Small intestine (tissue), 7 donors: Measurements from ENCODE around the gene DNAH9. TPM values are rescaled to one million over a fixed set of nuclear protein-coding genes. Genes with fewer than 3 reads are reported as not detected.

Experiments
- DNase-seq, 2 donors: peaks; one replicate each; pipeline versions ENCODE4 v3.0.0 to v3.0.0-alpha.2; 2013
- FAIRE-seq: peaks from 2 replicates; lab custom pipeline; 2012; peaks lifted over from hg19 to GRCh38; lab: Jason Lieb, UNC
- H3K27ac ChIP-seq, 3 donors: one replicate each; pipeline ENCODE4 v1.5.1; 2013; ENCODE audit warnings: low read length in 2 of 3, mild to moderate bottlenecking in 2 of 3, control low read depth in 1 of 3, inconsistent platforms in 1 of 3, low read depth in 1 of 3, moderate library complexity in 1 of 3
- H3K27me3 ChIP-seq, 3 donors: one replicate each; pipeline ENCODE4 v1.6.1; 2013; ENCODE audit warnings: low read length in 3 of 3, inconsistent platforms in 1 of 3; ENCODE audit not compliant: control insufficient read depth in 3 of 3, insufficient read depth in 3 of 3
- H3K36me3 ChIP-seq, 3 donors: one replicate each; pipeline ENCODE4 v1.6.1; 2013; ENCODE audit warnings: low read length in 3 of 3, inconsistent platforms in 1 of 3, low read depth in 1 of 3, mild to moderate bottlenecking in 1 of 3, moderate library complexity in 1 of 3; ENCODE audit not compliant: control insufficient read depth in 3 of 3, insufficient read depth in 2 of 3
- H3K4me1 ChIP-seq, 3 donors: one replicate each; pipeline ENCODE4 v1.6.1; 2013; ENCODE audit warnings: low read length in 2 of 3, inconsistent platforms in 1 of 3, low read depth in 1 of 3, mild to moderate bottlenecking in 1 of 3, moderate library complexity in 1 of 3; ENCODE audit not compliant: control insufficient read depth in 3 of 3, insufficient read depth in 2 of 3
- H3K4me3 ChIP-seq, 3 donors: one replicate each; pipeline ENCODE4 v1.5.1; 2013; ENCODE audit warnings: low read length in 3 of 3, control low read depth in 1 of 3, inconsistent platforms in 1 of 3, low read depth in 1 of 3, mild to moderate bottlenecking in 1 of 3, moderate library complexity in 1 of 3
- H3K9me3 ChIP-seq, 2 donors: one replicate each; pipeline ENCODE4 v1.6.1; 2013; ENCODE audit warnings: low read depth in 1 of 2, low read length in 1 of 2; ENCODE audit not compliant: control insufficient read depth in 2 of 2, insufficient read depth in 1 of 2
- WGBS, 3 donors: extraction: QIAGEN DNeasy Blood & Tissue Kit; methylation state at CpG; one replicate each; pipeline ENCODE4 v1.1.7; 2013; 5-methylcytosine and 5-hydroxymethylcytosine counted together
- polyA plus RNA-seq, 4 donors: library from polyadenylated mRNA; stranded (reverse) in 3 of 4; unstranded in 1 of 4; fragments of 200-250 nt in 3 of 4; fragments of 120-200 nt in 1 of 4; gene quantifications; one replicate each; pipeline versions ENCODE4 v1.2.1 to v1.2.3, GENCODE V29; 2013
- donor health status: healthy with polysubstance abuse.
- donor health status: control.
- donor health status: control.
- donor health status: Bipolar disorder and iron deficiency.
- donor health status: healthy.

DNAH9 gene
- polyA plus RNA-seq, 4 donors = 0.07 to 0.24 TPM; not detected in 2

- no peak overlapping the region for H3K27ac ChIP-seq
- WGBS, 3 donors = 73 to 94% (median 73%) methylated on average over 2 of the region's 2 CpGs
- DNase-seq (no peak), FAIRE-seq (no peak)
- no peaks in the 10 kb centered on the region for H3K4me1 ChIP-seq
- no peaks in the 10 kb centered on the region for H3K9me3 ChIP-seq
- peaks cover 2 to 17% (median 13%) of the 10 kb centered on the region in 3 donors for H3K36me3 ChIP-seq
- no peak overlapping the region for H3K4me3 ChIP-seq
- H3K27me3 ChIP-seq = no peaks in the 10 kb centered on the region
Observed at GRCh38 chr17:11980813-11981212, 382.5 kb downstream of the DNAH9 start.

- Histone ChIP-seq H3K4me3 (no peak overlapping the region), H3K4me1 (no peaks in the 10 kb centered on the region), H3K36me3 (peaks cover 2 to 17% (median 13%) of the 10 kb centered on the region in 3 donors), H3K27me3 (no peaks in the 10 kb centered on the region), H3K9me3 (no peaks in the 10 kb centered on the region), H3K27ac (no peak overlapping the region)
- no peak for DNase-seq
- FAIRE-seq = no peak
- WGBS, 3 donors = 94 to 98% (median 96%) methylated on average over 4 of the region's 4 CpGs
Observed at GRCh38 chr17:11981862-11982261, 383.6 kb downstream of the DNAH9 start.

GRCh38 chr17:11986179-11986941, 388.1 kb downstream of the DNAH9 start:
- Histone ChIP-seq H3K9me3 (no peaks in the 10 kb centered on the region), H3K27ac (no peak overlapping the region), H3K4me1 (no peaks in the 10 kb centered on the region), H3K36me3 (peaks cover 3 to 5% (median 4%) of the 10 kb centered on the region in 3 donors), H3K27me3 (no peaks in the 10 kb centered on the region), H3K4me3 (no peak overlapping the region)
- DNase-seq (no peak), FAIRE-seq (no peak)
- WGBS, 3 donors = 94% methylated on average over 4 of the region's 4 CpGs

GRCh38 chr17:11986942-11987329, 388.7 kb downstream of the DNAH9 start:
- Histone ChIP-seq H3K27ac (no peak overlapping the region), H3K9me3 (no peaks in the 10 kb centered on the region), H3K36me3 (peaks cover 3 to 9% (median 4%) of the 10 kb centered on the region in 3 donors), H3K4me3 (no peak overlapping the region), H3K4me1 (no peaks in the 10 kb centered on the region), H3K27me3 (no peaks in the 10 kb centered on the region)
- FAIRE-seq (no peak), DNase-seq (peak; percentile 13 to 30)
- WGBS, 3 donors = 49 to 66% (median 64%) methylated on average over 5 of the region's 5 CpGs

GRCh38 chr17:11990363-11990983, 392.2 kb downstream of the DNAH9 start:
- no peaks in the 10 kb centered on the region for H3K9me3 ChIP-seq
- FAIRE-seq (no peak), DNase-seq (no peak)
- no peak overlapping the region for H3K27ac ChIP-seq
- H3K36me3 ChIP-seq = peaks cover 0 to 13% (median 3%) of the 10 kb centered on the region in 3 donors
- H3K4me1 ChIP-seq = no peaks in the 10 kb centered on the region
- no peaks in the 10 kb centered on the region for H3K27me3 ChIP-seq
- 81 to 92% (median 90%) methylated on average over 7 of the region's 7 CpGs for WGBS, 3 donors
- H3K4me3 ChIP-seq = no peak overlapping the region

GRCh38 chr17:11991461-11991860, 393.2 kb downstream of the DNAH9 start:
- WGBS, 3 donors = 67 to 74% (median 69%) methylated on average over 4 of the region's 4 CpGs
- FAIRE-seq (no peak), DNase-seq (no peak)
- no peaks in the 10 kb centered on the region for H3K4me1 ChIP-seq
- no peak overlapping the region for H3K4me3 ChIP-seq
- H3K36me3 ChIP-seq = peaks cover 0 to 13% (median 3%) of the 10 kb centered on the region in 3 donors
- no peaks in the 10 kb centered on the region for H3K9me3 ChIP-seq
- H3K27me3 ChIP-seq = no peaks in the 10 kb centered on the region
- H3K27ac ChIP-seq = no peak overlapping the region

- H3K36me3 ChIP-seq = peaks cover 0 to 8% (median 0%) of the 10 kb centered on the region in 3 donors
- no peaks in the 10 kb centered on the region for H3K27me3 ChIP-seq
- no peak for FAIRE-seq
- no peaks in the 10 kb centered on the region for H3K9me3 ChIP-seq
- peak in 1 of 2 donors; percentile 58 for DNase-seq
- peak overlapping the region; percentile 91 to 96 (median 92) for H3K27ac ChIP-seq
- H3K4me3 ChIP-seq = peak overlapping the region; percentile 67 to 97 (median 82)
- 0 to 1% (median 0%) methylated on average over 14 of the region's 14 CpGs for WGBS, 3 donors
- no peaks in the 10 kb centered on the region for H3K4me1 ChIP-seq
Observed at GRCh38 chr17:11996722-11997146, 398.5 kb downstream of the DNAH9 start.

GRCh38 chr17:11997147-11997971, 399.1 kb downstream of the DNAH9 start, which contains the start of gene ZNF18:
Gene ZNF18 (minus strand): TSS chr17:11997475. CDS start chr17:11992829, 4,646 bp downstream.
- Histone ChIP-seq H3K4me1 (no peaks in the 10 kb centered on the region), H3K27me3 (no peaks in the 10 kb centered on the region), H3K9me3 (no peaks in the 10 kb centered on the region), H3K4me3 (peak within 1 kb of the TSS; percentile 67 to 97 (median 82)), H3K36me3 (peaks cover 0 to 3% (median 0%) of the 10 kb centered on the region in 3 donors), H3K27ac (peak within 1 kb of the TSS; percentile 91 to 96 (median 92))
- WGBS, 3 donors = 0 to 2% (median 1%) methylated on average over 53 to 74 of the region's 74 CpGs
- peak; percentile 95 to 98 for DNase-seq
- FAIRE-seq = no peak
